Choroid plexus epithelial cell (primary cell): ENCODE measurements around the gene P4HA3.

ENCODE experiments used
- DNase-seq: peaks from one replicate; pipeline ENCODE4 v3.0.0-alpha.2; 2010; ENCODE audit warnings: low read depth
- H3K4me3 ChIP-seq: 2 replicates; pipeline ENCODE4 v1.5.1; 2011; ENCODE audit warnings: low read depth, mild to moderate bottlenecking, control low read depth, low read length, moderate library complexity
- CTCF ChIP-seq: conservative IDR thresholded peaks from 2 replicates; pipeline ENCODE4 v1.5.1; 2011; ENCODE audit warnings: low read depth, mild to moderate bottlenecking, control low read depth, inconsistent platforms, low read length, moderate library complexity

P4HA3 gene

DNA sequence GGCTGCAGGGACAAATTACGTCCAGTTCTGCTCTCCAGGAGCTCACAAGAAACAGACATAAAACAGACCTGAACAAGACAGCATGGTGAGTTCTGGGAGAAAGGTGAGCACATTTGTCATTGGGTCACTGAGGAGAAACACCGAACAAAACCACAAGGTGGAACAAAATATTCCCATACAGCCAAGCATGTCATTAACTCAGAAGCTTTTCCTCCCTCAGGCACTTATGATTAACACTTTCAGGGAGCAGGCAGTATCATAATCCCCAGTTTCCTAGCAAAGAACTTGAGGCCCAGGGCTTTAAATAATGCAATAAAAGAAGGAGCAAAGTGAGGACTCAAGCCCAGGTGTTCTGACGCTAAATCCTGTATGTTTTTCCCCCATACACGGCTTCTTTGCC is 43.0 kb downstream of the P4HA3 start:
- no peak for TF ChIP-seq CTCF
- no peak for DNase-seq
- H3K4me3 ChIP-seq, result no peak overlapping the region

- no peak for TF ChIP-seq CTCF
- H3K4me3 ChIP-seq, result no peak overlapping the region
Measured at GRCh38 chr11:74267014-74267413, 44.4 kb downstream of the P4HA3 start.

GRCh38 chr11:74265256-74265655 is 46.2 kb downstream of the P4HA3 start:
- TF ChIP-seq CTCF, result no peak
- no peak for DNase-seq
- H3K4me3 ChIP-seq, result no peak overlapping the region

More at GRCh38 chr11:74267014-74267413, 44.4 kb downstream of the P4HA3 start:
- DNase-seq, result no peak

DNA sequence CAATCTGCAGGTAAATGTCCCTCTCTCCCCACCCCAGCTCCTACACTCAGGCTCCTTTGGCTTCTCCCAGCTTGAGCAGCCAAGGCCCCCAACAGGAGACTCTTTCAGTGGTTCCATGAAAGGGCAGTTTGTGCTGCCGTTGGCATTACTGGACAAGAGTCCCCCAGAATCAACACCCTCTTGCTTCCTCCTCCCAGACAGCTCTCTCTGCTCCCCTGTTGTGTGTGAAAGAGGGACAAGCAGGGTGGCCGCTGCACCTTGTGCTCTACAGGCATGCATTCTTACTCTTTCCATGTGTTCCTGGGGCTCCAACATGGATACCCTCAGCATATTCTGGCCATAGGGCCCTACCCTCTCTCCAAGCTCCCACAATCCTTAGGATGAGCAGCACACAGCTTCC is 48.7 kb downstream of the P4HA3 start:
- no peak for TF ChIP-seq CTCF
- no peak overlapping the region for H3K4me3 ChIP-seq
- DNase-seq, result no peak

- peak; percentile 89 for DNase-seq
- peak; percentile 6 for TF ChIP-seq CTCF
- no peak overlapping the region for H3K4me3 ChIP-seq
Measured at GRCh38 chr11:74257959-74258553, 53.4 kb downstream of the P4HA3 start.

DNA sequence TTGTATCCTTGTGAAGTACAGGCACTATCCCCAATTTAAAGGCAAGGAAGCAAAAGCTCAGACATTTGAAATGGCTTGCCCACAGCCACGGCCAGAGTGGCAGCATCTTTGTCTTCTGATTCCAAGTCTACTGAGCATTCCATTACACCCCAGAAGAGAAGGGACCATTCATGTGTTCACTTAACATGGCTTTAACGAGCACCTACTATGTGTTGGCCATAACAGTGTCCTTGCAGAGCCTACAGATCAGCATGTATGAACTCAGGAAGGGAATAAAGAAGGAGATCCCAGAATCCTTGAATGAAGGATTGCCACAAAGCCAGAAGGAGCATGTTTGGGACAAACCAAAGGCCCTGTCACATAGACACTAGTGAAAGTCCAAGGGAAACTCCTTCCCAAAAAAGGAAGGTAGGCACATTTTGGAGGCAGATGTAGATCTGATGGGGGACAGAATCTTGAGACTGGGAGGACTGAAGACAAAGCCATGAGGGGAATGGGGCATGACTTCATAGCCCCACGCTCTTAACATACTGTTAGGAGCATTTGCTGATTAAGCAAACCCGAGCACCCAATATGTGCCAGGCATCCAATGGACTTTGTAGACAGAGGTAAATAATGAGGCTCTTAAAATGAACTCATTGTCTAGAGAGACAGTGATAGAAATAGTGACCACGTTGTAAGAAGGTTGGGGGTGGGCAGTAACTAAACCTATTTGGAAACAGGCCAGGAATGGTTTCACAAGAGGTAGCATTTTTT is 54.9 kb downstream of the P4HA3 start:
- no peak for TF ChIP-seq CTCF
- DNase-seq, result peak; percentile 35
- no peak overlapping the region for H3K4me3 ChIP-seq
